HG03108 (cell line): ENCODE results near the gene OTOF.
"Not testable (repeated sequence)": the region's sequence is repeated elsewhere in the genome, so short reads cannot be mapped to it uniquely, and the experiment has no call there.

ENCODE experiments used
- ATAC-seq: cut with Tn5 transposase; IDR thresholded peaks from one replicate; pipeline ENCODE4 v1.9.1; 2021; ENCODE audit warnings: moderate library complexity; ENCODE audit not compliant: unreplicated experiment

The OTOF gene

GRCh38 chr2:26481706-26482105 is 3.8 kb upstream of the OTOF start:
- ATAC-seq: no peak

DNA sequence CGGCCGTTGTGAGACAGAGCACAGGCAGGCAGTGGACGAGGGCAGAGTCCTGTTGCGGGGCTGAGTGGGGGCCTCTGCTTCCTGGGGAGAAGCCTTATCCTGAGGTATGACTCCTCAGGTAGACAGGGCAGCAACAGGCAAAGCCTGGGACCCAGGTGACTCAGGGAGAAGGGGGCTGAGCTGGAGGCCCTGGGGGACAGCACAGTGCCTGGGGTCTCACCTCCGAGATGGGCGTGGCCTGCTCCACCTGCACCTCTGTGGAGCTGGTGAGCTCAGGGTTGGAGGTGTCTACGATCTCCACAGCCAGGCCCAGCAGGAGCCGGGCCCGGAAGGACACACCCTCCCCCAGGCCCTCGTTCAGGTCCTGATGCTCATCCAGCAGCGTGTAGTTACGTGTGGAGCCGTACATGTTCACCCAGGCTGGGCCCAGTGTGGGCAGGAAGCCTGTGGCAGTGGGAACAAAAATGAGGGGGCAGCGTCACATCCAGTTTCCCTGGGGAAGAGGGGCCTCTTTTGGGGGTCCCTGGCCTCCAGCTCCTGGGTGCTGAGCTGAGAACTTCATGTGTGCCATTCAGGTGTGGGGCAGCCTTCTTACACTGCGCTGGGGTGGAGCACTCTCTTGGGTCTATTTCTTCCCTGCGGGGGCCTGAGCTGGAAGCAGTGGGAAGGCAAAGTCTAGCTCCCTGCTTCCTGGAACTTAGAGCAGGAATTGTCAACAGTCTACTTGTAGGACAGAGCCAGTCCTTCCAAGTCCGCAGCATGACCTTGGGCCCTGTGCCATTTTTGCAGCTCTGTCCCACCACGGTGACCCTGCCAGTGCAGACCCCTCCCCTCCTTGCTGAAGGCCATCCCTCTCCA is 2.9 kb upstream of the OTOF start:
- ATAC-seq: no peak

GRCh38 chr2:26479789-26480565 is 2.1 kb upstream of the OTOF start:
- ATAC-seq: no peak

GRCh38 chr2:26479131-26479788 is 1.3 kb upstream of the OTOF start:
- no peak for ATAC-seq

DNA sequence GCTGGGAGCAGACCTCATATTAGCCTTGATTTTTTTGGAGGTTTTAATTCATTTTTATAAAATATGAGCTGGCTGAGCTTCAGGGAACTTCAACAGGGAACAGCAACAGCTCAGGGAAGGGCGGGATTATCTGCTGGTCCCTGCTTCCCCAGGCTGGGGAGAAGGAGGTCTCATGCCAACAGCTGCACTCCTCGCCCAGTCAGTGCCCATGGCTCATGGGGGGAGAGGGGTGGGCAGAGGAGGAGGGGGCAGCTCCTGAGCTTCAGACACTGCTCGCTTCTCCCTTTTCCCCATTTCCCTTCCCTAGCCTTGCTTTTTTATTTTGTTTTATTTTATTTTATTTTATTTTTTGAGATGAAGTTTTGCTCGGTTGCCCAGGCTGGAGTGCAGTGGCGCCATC is 442 bp upstream of the OTOF start:
- no peak for ATAC-seq

- ATAC-seq: no peak
Observed at GRCh38 chr2:26477126-26477910, 606 bp downstream of the OTOF start.

DNA sequence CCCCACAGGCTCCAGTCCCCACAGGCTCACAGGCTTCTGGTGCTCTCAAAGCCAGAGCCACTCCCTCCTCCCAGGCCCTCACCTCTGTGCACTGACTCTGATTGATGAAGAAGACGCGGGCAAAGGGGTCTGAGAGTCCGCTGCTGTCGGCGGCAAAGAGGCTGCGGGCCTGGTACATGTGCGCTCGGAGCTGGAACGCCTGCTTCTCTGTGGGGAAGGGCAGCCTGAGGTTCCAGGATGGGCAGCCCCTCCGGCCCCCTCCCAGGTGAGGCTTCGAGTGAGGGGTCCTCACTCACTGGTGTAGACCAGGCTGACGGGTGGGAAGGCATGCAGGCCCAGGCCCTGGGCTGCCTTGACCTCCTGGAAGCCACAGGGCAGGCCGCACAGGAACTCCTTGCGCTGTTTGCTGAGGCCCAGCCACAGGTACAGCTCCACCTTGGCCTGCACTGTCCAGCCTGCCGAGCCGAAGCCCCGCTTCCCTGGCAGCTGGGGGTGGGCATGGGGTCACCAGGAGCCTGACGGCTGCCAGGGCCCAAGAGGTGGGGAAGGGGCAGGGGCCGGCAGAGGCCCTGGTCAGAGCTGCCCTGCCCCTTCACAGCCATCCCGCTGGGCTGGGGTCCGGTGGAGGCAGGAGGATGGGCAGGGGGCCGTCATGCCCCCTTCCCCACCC is 2.0 kb downstream of the OTOF start:
- ATAC-seq: no peak

DNA sequence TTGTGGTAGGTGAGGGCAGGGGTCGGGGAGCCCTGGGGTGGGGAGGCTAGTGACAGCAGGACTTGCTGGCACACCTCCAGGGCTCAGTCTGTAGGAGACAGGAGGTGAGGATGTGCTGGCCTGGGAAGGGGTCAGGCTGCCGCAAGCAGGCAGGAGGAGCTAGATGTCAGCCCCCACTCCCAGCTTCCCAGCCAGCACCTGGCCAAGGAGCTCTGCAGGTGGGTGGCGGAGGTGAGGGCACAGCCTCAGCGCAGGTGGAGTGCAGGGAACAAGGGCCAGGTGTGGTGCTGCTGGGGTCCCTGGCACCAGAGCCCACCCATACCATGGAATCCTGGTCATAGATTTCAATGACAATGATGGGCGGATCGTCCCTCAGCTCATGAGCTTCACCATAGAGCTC is 2.9 kb downstream of the OTOF start:
- no peak for ATAC-seq

DNA sequence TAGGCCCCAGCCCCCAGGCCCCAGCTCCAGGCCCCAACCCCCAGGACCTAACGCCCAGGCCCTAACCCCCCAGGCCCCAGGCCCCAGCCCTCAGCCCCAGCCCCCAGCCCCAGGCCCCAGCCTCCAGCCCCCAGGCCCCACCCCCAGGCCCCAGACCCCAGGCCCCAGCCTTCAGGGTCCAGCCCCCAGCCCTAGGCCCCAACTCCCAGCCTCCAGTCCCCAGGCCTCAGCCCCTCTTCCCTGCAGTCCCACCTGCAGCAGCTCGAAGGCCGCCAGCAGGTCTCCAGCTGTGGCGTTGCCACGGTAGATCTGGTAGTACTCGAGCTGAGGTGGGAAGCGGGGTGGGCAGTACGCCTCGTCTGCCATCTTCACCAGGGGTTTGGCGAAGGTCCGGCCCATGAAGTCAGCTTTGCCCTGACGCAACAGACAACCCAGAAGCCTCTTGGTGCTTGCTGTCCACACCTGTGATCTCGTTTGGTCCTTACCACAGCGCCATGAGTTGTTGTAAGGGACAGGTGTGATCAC is 3.6 kb downstream of the OTOF start:
- no peak for ATAC-seq

DNA sequence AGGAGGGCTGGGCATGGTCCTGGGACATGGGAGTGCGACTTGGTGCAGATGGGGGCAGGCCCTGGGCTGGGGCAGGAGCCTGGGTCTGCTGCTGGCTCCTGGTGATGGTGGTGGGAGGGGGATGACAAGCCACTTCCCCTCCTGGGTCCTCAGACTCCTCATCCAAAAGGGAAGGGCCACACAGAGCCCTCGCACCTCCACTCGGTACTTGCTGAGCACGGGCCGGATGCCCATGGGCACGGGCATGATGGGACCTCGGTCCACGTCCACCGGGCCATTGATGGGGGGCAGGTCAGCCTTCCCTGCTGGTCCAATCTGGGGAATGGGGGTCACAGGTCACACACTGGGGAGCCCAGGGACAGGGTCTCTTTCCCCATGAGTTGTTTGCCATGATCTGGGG is 4.1 kb downstream of the OTOF start:
- ATAC-seq: no peak

DNA sequence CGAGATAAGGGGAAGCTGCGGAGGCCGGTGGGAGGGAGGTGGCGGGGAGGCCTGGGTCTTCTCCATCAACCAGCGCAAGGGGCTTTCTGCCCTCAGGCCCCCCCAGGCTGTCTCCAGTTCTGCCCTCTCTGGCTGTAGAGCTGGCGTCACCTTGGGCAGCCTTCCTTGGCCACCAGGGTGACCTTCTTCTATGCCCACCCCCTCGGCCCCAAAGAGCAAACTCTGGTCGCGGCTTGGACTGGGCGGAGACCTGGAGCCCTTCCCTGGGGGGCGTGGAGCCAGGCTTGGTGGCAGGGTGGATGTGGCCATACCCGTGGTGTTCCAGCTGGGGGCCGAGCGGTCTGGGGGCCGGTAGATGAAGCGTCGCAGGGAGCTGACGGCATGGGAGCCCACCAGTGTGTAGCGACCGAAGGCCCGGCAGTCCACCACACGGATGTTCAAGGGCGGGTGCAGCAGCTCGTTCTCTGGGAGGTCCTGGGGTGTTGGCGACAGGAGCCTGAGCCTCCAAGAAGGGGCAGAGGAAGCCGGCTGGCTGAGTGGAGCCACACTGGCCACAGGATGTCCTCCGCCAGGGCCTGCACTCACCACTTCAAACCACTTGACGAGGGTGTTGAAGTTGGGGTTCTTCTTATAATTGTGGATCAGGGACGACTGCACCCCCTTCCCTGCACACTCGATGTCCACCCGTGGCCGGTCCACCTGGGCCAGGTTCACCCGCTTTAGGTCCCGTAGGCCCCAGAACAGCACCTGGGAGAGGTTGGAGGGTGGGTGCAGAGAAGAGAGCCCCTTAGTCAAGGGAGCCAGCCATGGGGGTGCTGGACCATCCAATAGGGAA is 4.9 kb downstream of the OTOF start:
- no peak for ATAC-seq

DNA sequence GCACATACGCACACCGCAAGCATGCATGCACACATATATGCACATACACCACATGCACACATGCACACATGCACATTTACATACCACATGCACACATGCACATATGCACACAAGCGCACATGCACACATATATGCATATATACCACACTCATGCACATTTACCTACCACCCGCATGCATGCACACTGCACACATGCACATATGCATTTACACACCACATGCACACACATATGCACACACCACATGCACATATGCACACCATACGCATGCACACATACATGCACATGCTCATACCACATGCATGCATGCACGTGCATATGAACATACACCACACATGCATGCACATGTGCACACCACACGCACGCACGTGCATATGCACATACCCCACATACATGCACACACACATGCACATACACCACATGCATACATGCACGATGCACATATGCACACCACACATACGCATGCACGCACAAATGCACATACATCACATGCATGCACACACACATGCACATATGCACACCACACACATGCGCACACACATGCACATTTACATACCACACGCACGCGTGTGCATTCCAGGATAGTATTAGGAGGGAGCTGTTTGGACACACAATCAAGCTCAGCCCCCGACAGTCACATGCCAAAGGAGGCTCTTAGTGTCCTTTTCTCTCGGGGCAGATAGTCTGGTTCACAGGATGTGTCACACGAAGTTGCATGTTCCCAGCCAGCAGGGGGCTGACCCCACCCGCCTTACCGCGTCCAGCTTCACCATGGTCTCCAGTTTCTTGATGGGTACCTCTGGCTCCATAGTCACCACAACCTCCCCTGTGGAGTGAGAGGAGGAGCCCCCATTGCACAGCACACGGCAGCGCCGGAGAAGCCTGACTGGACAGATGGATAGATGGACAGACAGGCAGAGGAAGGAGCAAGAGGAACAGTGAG is 5.9 kb downstream of the OTOF start:
- ATAC-seq: no peak

- ATAC-seq: no peak
Observed at GRCh38 chr2:26471289-26471688, 6.6 kb downstream of the OTOF start.

- no peak for ATAC-seq
Observed at GRCh38 chr2:26470601-26471260, 7.2 kb downstream of the OTOF start.

GRCh38 chr2:26469955-26470354 is 8.0 kb downstream of the OTOF start:
- no peak for ATAC-seq

DNA sequence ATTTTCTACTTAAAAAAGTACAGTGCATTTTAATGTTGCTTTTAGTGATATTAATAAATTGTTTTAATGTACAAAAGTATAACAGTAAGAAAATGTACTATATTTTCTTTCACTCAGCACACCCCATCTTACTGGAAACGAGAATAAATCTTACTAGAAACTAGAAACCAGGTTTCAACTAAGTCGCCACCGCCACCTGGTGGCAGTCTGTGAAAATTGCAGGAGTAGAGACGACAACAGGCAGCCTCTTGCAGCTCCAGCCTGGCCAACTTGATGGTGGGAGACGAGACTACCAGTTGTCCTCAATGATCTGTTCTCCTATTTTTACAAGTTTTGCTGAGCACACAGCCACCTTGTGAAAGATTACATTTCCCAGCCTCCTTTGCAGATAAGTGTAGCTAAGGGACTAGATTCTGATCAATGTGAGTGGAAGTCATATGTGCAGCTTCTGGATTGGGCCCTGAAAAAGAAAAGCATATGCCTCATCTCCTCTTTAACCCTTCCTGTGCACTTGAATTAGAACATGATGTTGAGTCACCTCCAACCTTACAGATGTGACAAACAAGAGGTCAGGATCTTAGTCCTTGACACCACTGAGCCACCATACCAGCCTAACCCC is 8.7 kb downstream of the OTOF start:
- ATAC-seq: no peak

- ATAC-seq: not testable (repeated sequence)
Observed at GRCh38 chr2:26468544-26468943, 9.4 kb downstream of the OTOF start.
